ENCODE measurements around the gene TUSC2. TPM values are rescaled to one million over a fixed set of nuclear protein-coding genes. Genes with fewer than 3 reads are reported as not detected.
A peak's percentile ranks its signal among the peaks of the same experiment; 100 is the strongest.

Gene TUSC2
- total RNA-seq, 1 experiment from 2014 or later, result 33.5 TPM

DNA sequence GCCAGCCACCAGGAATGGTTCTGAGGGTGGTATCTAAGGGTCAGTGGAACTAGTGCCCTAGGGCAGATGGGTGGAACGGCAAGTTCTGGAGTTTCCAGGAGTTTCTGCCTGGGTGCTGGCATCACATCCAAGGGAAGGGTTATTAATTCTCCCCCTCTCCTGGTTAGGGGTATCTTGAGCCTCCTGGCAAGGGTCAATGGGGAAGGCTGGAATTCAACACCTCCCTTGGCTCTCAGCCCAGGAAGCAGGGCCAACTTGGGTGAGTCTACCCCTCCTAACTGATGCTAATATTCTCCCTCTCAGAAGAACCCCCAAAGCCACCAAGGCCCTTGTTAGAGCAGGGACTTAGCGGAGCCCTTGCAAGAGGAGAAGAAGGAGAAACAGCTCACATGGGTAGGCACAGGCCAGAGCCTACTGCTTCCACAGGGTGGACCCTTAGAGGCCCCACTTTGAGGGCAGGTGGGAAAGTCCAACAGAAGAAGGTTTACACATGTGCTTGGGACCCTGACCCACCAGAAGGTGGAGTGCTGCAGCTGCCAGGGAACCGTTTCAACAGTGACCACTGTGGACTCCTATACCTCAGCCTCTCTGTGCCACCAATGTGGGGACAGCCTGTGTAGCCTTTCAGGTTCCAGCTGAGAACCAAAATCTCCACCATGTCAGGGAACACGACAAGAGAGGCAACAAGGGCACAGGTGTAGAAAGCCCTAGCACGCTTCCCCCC is 28.0 kb upstream of the TUSC2 start:
- Histone ChIP-seq H3K27me3 (ENCODE audit: insufficient read depth, low read length) (no peaks in the 10 kb centered on the region), H3K14ac (ENCODE audit: insufficient read depth, low read length) (no peak overlapping the region), H4K5ac (ENCODE audit: insufficient read length, low read depth, low read length) (no peak overlapping the region), H3K27ac (ENCODE audit: insufficient read length, low read depth, low read length) (no peak overlapping the region), H3K9me3 (ENCODE audit: control insufficient read depth, low read depth, low read length) (no peaks in the 10 kb centered on the region), H2AK5ac (ENCODE audit: insufficient read length, low read length) (no peak overlapping the region), H2AFZ (ENCODE audit: low read length) (no peak overlapping the region), H2BK20ac (ENCODE audit: low read depth, low read length, poor library complexity, severe bottlenecking) (no peak overlapping the region), H3K79me1 (ENCODE audit: insufficient read depth, low read depth, low read length, poor library complexity, severe bottlenecking) (peaks cover 6% of the 10 kb centered on the region), H3K9ac (ENCODE audit: extremely low read depth, insufficient read length, low read length) (no peak overlapping the region), H3K4me2 (ENCODE audit: insufficient read depth, insufficient read length, low read length) (no peak overlapping the region), H3K79me2 (ENCODE audit: insufficient read depth, low read length) (peaks cover 9% of the 10 kb centered on the region; the same call in 1 of the 2 replicates), H4K91ac (ENCODE audit: insufficient read length, low read depth, low read length) (no peak overlapping the region), H3K18ac (ENCODE audit: insufficient read length, low read depth, low read length) (no peak overlapping the region), H3K4me1 (ENCODE audit: insufficient read depth, low read length) (peaks cover 4% of the 10 kb centered on the region; the same call in 1 of the 2 replicates), H4K20me1 (ENCODE audit: control insufficient read depth, insufficient read depth, insufficient read length) (no peaks in the 10 kb centered on the region), H2BK15ac (ENCODE audit: low read depth, low read length) (no peak overlapping the region), H3K4ac (ENCODE audit: low read depth, low read length) (no peak overlapping the region), H3K23me2 (ENCODE audit: insufficient read length, low read depth, low read length, poor library complexity, severe bottlenecking) (peaks cover 9% of the 10 kb centered on the region), H3T11ph (ENCODE audit: low read length) (no peak overlapping the region), H2BK5ac (ENCODE audit: insufficient read length, low read length) (no peak overlapping the region), H3K23ac (ENCODE audit: insufficient read length, low read depth, low read length) (no peak overlapping the region), H4K8ac (replicated peaks; ENCODE audit: insufficient read length, low read depth, low read length) (no peak overlapping the region), H3K56ac (ENCODE audit: insufficient read length, low read depth, low read length) (no peak overlapping the region), H2BK12ac (ENCODE audit: insufficient read length, low read depth, low read length) (no peak overlapping the region), H2BK120ac (ENCODE audit: low read depth, low read length, poor library complexity, severe bottlenecking) (no peak overlapping the region)
- Mint-ChIP-seq H3K27me3 (ENCODE audit: low read depth) (no peaks in the 10 kb centered on the region; the same call in 1 of the 2 replicates), H3K4me1 (peaks cover 34 to 36% of the 10 kb centered on the region in 2 experiments), H3K36me3 (ENCODE audit: insufficient read depth in 1 of 3, low read depth in 3 of 3) (peaks cover 13 to 28% (median 27%) of the 10 kb centered on the region in 3 experiments), H3K9me3 (no peaks in the 10 kb centered on the region), H3K27ac (no peak overlapping the region), H3K4me3 (peak overlapping the region in 1 of 2 experiments; percentile 42; a peak in 2 of 5 replicates)
- TF ChIP-seq, protein P1, sequence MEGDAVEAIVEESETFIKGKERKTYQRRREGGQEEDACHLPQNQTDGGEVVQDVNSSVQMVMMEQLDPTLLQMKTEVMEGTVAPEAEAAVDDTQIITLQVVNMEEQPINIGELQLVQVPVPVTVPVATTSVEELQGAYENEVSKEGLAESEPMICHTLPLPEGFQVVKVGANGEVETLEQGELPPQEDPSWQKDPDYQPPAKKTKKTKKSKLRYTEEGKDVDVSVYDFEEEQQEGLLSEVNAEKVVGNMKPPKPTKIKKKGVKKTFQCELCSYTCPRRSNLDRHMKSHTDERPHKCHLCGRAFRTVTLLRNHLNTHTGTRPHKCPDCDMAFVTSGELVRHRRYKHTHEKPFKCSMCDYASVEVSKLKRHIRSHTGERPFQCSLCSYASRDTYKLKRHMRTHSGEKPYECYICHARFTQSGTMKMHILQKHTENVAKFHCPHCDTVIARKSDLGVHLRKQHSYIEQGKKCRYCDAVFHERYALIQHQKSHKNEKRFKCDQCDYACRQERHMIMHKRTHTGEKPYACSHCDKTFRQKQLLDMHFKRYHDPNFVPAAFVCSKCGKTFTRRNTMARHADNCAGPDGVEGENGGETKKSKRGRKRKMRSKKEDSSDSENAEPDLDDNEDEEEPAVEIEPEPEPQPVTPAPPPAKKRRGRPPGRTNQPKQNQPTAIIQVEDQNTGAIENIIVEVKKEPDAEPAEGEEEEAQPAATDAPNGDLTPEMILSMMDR (conservative IDR thresholded peaks at IDR 0.05), result no peak
- no CpG with 5 or more reads among the region's 5 CpGs for WGBS (ENCODE audit: extremely low coverage, insufficient read length, low lambda C conversion rate)
- DNase-seq, result no peak

All from H9 (cell line).